IMR-90 (cell line): ENCODE results near the gene FMN2. TPM values are rescaled to one million over a fixed set of nuclear protein-coding genes. Genes with fewer than 3 reads are reported as not detected.

Source experiments
- ATAC-seq: fragments of 200-7000 bp; cut with Tn5 transposase; 2 replicates; pipeline ENCODE4 v1.9.1; 2020; ENCODE audit warnings: low read depth, mild to moderate bottlenecking, moderate library complexity
- BruUV-seq: library from RNA; stranded (reverse); fragments of 400-500 nt; replicated peaks from 2 replicates; lab custom pipeline; 2021; lab: Mats Ljungman, UMichigan
- CTCF ChIA-PET: fragments of 300-600 bp; formaldehyde crosslinking; extraction: SDS; loops from one replicate; lab custom pipeline; 2021; ENCODE audit warnings: antibody characterized with exemption; lab: Yijun Ruan, JAX
- POLR2A ChIA-PET: fragments of 300-600 bp; sonication (Branson Sonifier 250); formaldehyde crosslinking; loops from one replicate; lab custom pipeline; 2022; ENCODE audit warnings: antibody characterized with exemption; ENCODE audit not compliant: unreplicated experiment; lab: Charles Lee
- DNase-seq: peaks from one replicate; pipeline ENCODE4 v3.0.0; 2013
- H2AFZ ChIP-seq: replicated peaks from 2 replicates; pipeline ENCODE3; 2013; ENCODE audit warnings: low read length, mild to moderate bottlenecking; ENCODE audit not compliant: poor library complexity
- H2AK5ac ChIP-seq: 2 replicates; pipeline ENCODE4 v1.6.1; 2013; ENCODE audit warnings: low read depth, low read length, inconsistent platforms
- H2AK9ac ChIP-seq: replicated peaks from 2 replicates; pipeline ENCODE3; 2013; ENCODE audit warnings: mild to moderate bottlenecking, low read depth, low read length, moderate library complexity; ENCODE audit not compliant: poor library complexity
- H2BK120ac ChIP-seq: 2 replicates; pipeline ENCODE4 v1.6.1; 2013; ENCODE audit warnings: low read depth, low read length, inconsistent platforms
- H2BK15ac ChIP-seq: 3 replicates; pipeline ENCODE4 v1.6.1; 2013; ENCODE audit warnings: low read depth, low read length, inconsistent platforms
- H2BK20ac ChIP-seq: 2 replicates; pipeline ENCODE4 v1.6.1; 2013; ENCODE audit warnings: low read depth, mild to moderate bottlenecking, inconsistent platforms, low read length, moderate library complexity
- H2BK5ac ChIP-seq: 2 replicates; pipeline ENCODE4 v1.6.1; 2013; ENCODE audit warnings: mild to moderate bottlenecking, low read depth, low read length, inconsistent platforms; ENCODE audit not compliant: poor library complexity, severe bottlenecking
- H3K14ac ChIP-seq: replicated peaks from 2 replicates; pipeline ENCODE4 v1.6.1; 2013; ENCODE audit warnings: low read depth, low read length, inconsistent platforms
- H3K18ac ChIP-seq: 2 replicates; pipeline ENCODE4 v1.6.1; 2013; ENCODE audit warnings: low read depth, low read length, control low read depth
- H3K23ac ChIP-seq: 2 replicates; pipeline ENCODE4 v1.6.1; 2013; ENCODE audit warnings: low read depth, low read length, inconsistent platforms
- H3K27ac ChIP-seq: 2 replicates; pipeline ENCODE4 v1.5.1; 2013; ENCODE audit warnings: mild to moderate bottlenecking, control low read depth, low read length; ENCODE audit not compliant: insufficient read depth
- H3K27me3 ChIP-seq: 2 replicates; pipeline ENCODE4 v1.6.1; 2013; ENCODE audit warnings: low read length; ENCODE audit not compliant: control insufficient read depth, insufficient read depth
- H3K36me3 ChIP-seq: 2 replicates; pipeline ENCODE4 v1.6.1; 2013; ENCODE audit warnings: low read length, mixed read lengths; ENCODE audit not compliant: control insufficient read depth, insufficient read depth
- H3K4ac ChIP-seq: 2 replicates; pipeline ENCODE4 v1.6.1; 2013; ENCODE audit warnings: low read depth, low read length, inconsistent platforms
- H3K4me1 ChIP-seq: 2 replicates; pipeline ENCODE4 v1.6.1; 2013; ENCODE audit warnings: low read length, mixed read lengths; ENCODE audit not compliant: control insufficient read depth, insufficient read depth
- H3K4me2 ChIP-seq: 2 replicates; pipeline ENCODE4 v1.6.1; 2013; ENCODE audit warnings: low read depth, mild to moderate bottlenecking, control low read depth, low read length, moderate library complexity
- H3K4me3 ChIP-seq: 2 replicates; pipeline ENCODE4 v1.5.1; 2013; ENCODE audit warnings: low read depth, mild to moderate bottlenecking, control low read depth, low read length, moderate library complexity; ENCODE audit not compliant: insufficient read depth
- H3K56ac ChIP-seq: 2 replicates; pipeline ENCODE4 v1.6.1; 2013; ENCODE audit warnings: low read length, inconsistent platforms; ENCODE audit not compliant: insufficient read depth; ENCODE audit errors: extremely low read depth
- H3K79me1 ChIP-seq, 2 experiments: 2 replicates each; pipeline ENCODE4 v1.6.1; 2013; ENCODE audit warnings: low read length in 2 of 2, inconsistent platforms in 1 of 2, low read depth in 1 of 2
- H3K9ac ChIP-seq: 2 replicates; pipeline ENCODE4 v1.6.1; 2013; ENCODE audit warnings: low read depth, low read length, control low read depth
- H3K9me1 ChIP-seq: 2 replicates; pipeline ENCODE4 v1.6.1; 2013; ENCODE audit warnings: low read length, inconsistent platforms; ENCODE audit not compliant: insufficient read depth
- H3K9me3 ChIP-seq: 2 replicates; pipeline ENCODE4 v1.6.1; 2013; ENCODE audit warnings: low read length; ENCODE audit not compliant: control insufficient read depth, insufficient read depth
- H4K20me1 ChIP-seq: 2 replicates; pipeline ENCODE4 v1.6.1; 2013; ENCODE audit warnings: low read length, inconsistent platforms; ENCODE audit not compliant: insufficient read depth
- H4K5ac ChIP-seq: 2 replicates; pipeline ENCODE4 v1.6.1; 2013; ENCODE audit warnings: mild to moderate bottlenecking, low read depth, low read length, control low read depth
- H4K8ac ChIP-seq, 2 experiments: 2 replicates each; pipeline ENCODE4 v1.6.1; 2013; ENCODE audit warnings: low read depth in 2 of 2, low read length in 2 of 2, control low read depth in 1 of 2, inconsistent platforms in 1 of 2
- H4K91ac ChIP-seq: 2 replicates; pipeline ENCODE4 v1.6.1; 2013; ENCODE audit warnings: low read depth, low read length, inconsistent platforms; ENCODE audit not compliant: insufficient read depth
- CEBPB ChIP-seq: IDR thresholded peaks from 2 replicates; pipeline ENCODE4 v1.6.1; 2012; ENCODE audit warnings: low read depth, low read length, improper control_type of control experiment
- CHD1 ChIP-seq: IDR thresholded peaks from 2 replicates; pipeline ENCODE4 v1.6.1; 2012; ENCODE audit warnings: low read depth, low read length, improper control_type of control experiment
- CTCF ChIP-seq: conservative IDR thresholded peaks from 2 replicates; pipeline ENCODE4 v1.5.1; 2012; ENCODE audit warnings: mild to moderate bottlenecking, low read depth, low read length, improper control_type of control experiment
- FOS ChIP-seq: fragments of 150-350 bp; IDR thresholded peaks from 2 replicates; pipeline ENCODE4 v1.6.1; 2016; ENCODE audit warnings: low read depth, low read length
- MAZ ChIP-seq: IDR thresholded peaks from 2 replicates; pipeline ENCODE4 v1.6.1; 2012; ENCODE audit warnings: low read depth, mild to moderate bottlenecking, low read length, improper control_type of control experiment, moderate library complexity, borderline replicate concordance
- MXI1 ChIP-seq: IDR thresholded peaks from 2 replicates; pipeline ENCODE4 v1.6.1; 2012; ENCODE audit warnings: low read depth, mild to moderate bottlenecking, low read length, moderate library complexity, borderline replicate concordance
- POLR2A ChIP-seq: IDR thresholded peaks from 2 replicates; pipeline ENCODE4 v1.6.1; 2012; ENCODE audit warnings: mild to moderate bottlenecking, low read depth, low read length
- RAD21 ChIP-seq: IDR thresholded peaks from 2 replicates; pipeline ENCODE4 v1.6.1; 2012; ENCODE audit warnings: low read length, improper control_type of control experiment
- RFX5 ChIP-seq: IDR thresholded peaks from 2 replicates; pipeline ENCODE4 v1.8.0; 2012; ENCODE audit warnings: low read depth, mild to moderate bottlenecking, low read length, moderate library complexity
- SMC3 ChIP-seq: fragments of 150-350 bp; IDR thresholded peaks from 2 replicates; pipeline ENCODE4 v1.6.1; 2016; ENCODE audit warnings: low read depth, mild to moderate bottlenecking, antibody characterized with exemption, low read length, moderate library complexity
- USF2 ChIP-seq: fragments of 150-350 bp; IDR thresholded peaks from 2 replicates; pipeline ENCODE4 v1.6.1; 2017; ENCODE audit warnings: mild to moderate bottlenecking, antibody characterized with exemption, low read length, low read depth
- WGBS, 2 experiments: methylation state at CpG; one replicate each; pipeline versions ENCODE4 v1.1.5 to v1.1.7; 2013; ENCODE audit warnings: missing lambda C conversion rate in 2 of 2; ENCODE audit not compliant: insufficient read length in 1 of 2; ENCODE audit errors: extremely low coverage in 2 of 2; 5-methylcytosine and 5-hydroxymethylcytosine counted together
- dilution Hi-C: fragments of 300-500 bp; cut with HindIII; formaldehyde crosslinking; loops from one replicate; pipeline ENCODE4 v1.14.3; 2018; ENCODE audit warnings: low sequenced_read_pairs; ENCODE audit not compliant: unreplicated experiment
- in situ Hi-C: fragments of 300-500 bp; cut with MboI; formaldehyde crosslinking; loops from 3 replicates; pipeline ENCODE4 v1.14.3; 2019; ENCODE audit warnings: low sequenced_read_pairs, inconsistent platforms, mixed read lengths
- intact Hi-C: fragments of 100-400 bp; cut with micrococcal nuclease; formaldehyde crosslinking; loops from 2 replicates; pipeline ENCODE4 v1.10.0; 2022
- polyA plus RNA-seq, 3 experiments: library from polyadenylated mRNA; depleted of rRNA; stranded (reverse); fragments of >200 nt; gene quantifications; 2 replicates each; pipeline ENCODE4 v1.2.3, GENCODE V29; 2012; ENCODE audit warnings: low replicate concordance in 1 of 3
- total RNA-seq: library from RNA; depleted of rRNA; stranded (reverse); fragments of >200 nt; gene quantifications from 2 replicates; pipeline ENCODE4 v1.2.3, GENCODE V29; 2012

Gene FMN2
- total and polyA plus RNA-seq, 2 of the 4 experiments (the other 2 are of a cell fraction), result 29.0 to 35.8 TPM

- dilution Hi-C loops (no loop called here), in situ Hi-C loops (no loop called here), intact Hi-C loops (no loop called here)
- Histone ChIP-seq H3K27ac (no peak overlapping the region), H3K36me3 (no peaks in the 10 kb centered on the region), H3K4ac (no peak overlapping the region), H3K79me1 (peaks cover 22 to 28% of the 10 kb centered on the region in 2 experiments), H3K23ac (0 out of 2 replicates have a peak overlapping the region, but pooled peaks have one; percentile 12), H4K20me1 (no peaks in the 10 kb centered on the region), H2BK20ac (no peak overlapping the region), H2AK9ac (no peak overlapping the region), H3K9me3 (no peaks in the 10 kb centered on the region), H3K9me1 (0 out of 2 replicates have a peak, but pooled peaks cover 4% of the 10 kb centered on the region), H3K14ac (0 out of 2 replicates have a peak overlapping the region, but pooled peaks have one; percentile 7), H2AK5ac (no peak overlapping the region), H2BK15ac (no peak overlapping the region), H2AFZ (no peak overlapping the region), H3K27me3 (no peaks in the 10 kb centered on the region), H4K8ac (0 out of 4 replicates have a peak overlapping the region, but pooled peaks of 1 of the 2 experiments have one; percentile 9), H4K91ac (no peak overlapping the region), H2BK5ac (no peak overlapping the region), H3K18ac (no peak overlapping the region), H3K56ac (no peak overlapping the region), H2BK120ac (no peak overlapping the region), H3K9ac (no peak overlapping the region), H4K5ac (no peak overlapping the region), H3K4me3 (no peak overlapping the region), H3K4me2 (no peak overlapping the region), H3K4me1 (peaks cover 5% of the 10 kb centered on the region; the same call in 1 of the 2 replicates)
- TF ChIP-seq MAZ (no peak), CTCF (no peak), CHD1 (no peak), RFX5 (no peak), POLR2A (no peak), RAD21 (no peak), USF2 (no peak), CEBPB (no peak), SMC3 (no peak), MXI1 (no peak), FOS (no peak)
- peak; percentile 14 for DNase-seq
- no TSS peak for BruUV-seq
- ChIA-PET POLR2A (no interaction called here), CTCF (no interaction called here)
- WGBS, 2 experiments, result no CpG with 5 or more reads among the region's 7 CpGs
- no peak; the same call in 1 of the 2 replicates for ATAC-seq
Measured at GRCh38 chr1:240424740-240425464, 333.2 kb downstream of the FMN2 start.
